Parathyroid adenoma (tissue), 2 donors: ENCODE data around the gene C3orf33.

Experiments used
- H2AFZ ChIP-seq: fragments of 300-600 bp; sonication (generic); one replicate; pipeline ENCODE4 v1.7.0; 2017; ENCODE audit warnings: antibody characterized with exemption, mild to moderate bottlenecking
- H3K27ac ChIP-seq: fragments of 300-600 bp; sonication (generic); one replicate; pipeline ENCODE4 v1.7.0; 2017
- H3K27me3 ChIP-seq: fragments of 300-600 bp; sonication (generic); one replicate; pipeline ENCODE4 v1.7.0; 2017; ENCODE audit warnings: low read length; ENCODE audit not compliant: control insufficient read depth, insufficient read depth
- H3K36me3 ChIP-seq: fragments of 300-600 bp; sonication (generic); one replicate; pipeline ENCODE4 v1.7.0; 2017; ENCODE audit warnings: low read length; ENCODE audit not compliant: control insufficient read depth, insufficient read depth
- H3K4me1 ChIP-seq: fragments of 300-600 bp; sonication (generic); one replicate; pipeline ENCODE4 v1.7.0; 2017; ENCODE audit warnings: control low read depth
- H3K4me2 ChIP-seq: fragments of 300-600 bp; sonication (generic); one replicate; pipeline ENCODE4 v1.7.0; 2017; ENCODE audit warnings: low read length
- H3K4me3 ChIP-seq: fragments of 300-600 bp; sonication (generic); one replicate; pipeline ENCODE4 v1.7.0; 2017; ENCODE audit warnings: low read depth, low read length
- H3K79me2 ChIP-seq: fragments of 300-600 bp; sonication (generic); one replicate; pipeline ENCODE4 v1.7.0; 2017; ENCODE audit warnings: control low read depth
- H3K9ac ChIP-seq: fragments of 300-600 bp; sonication (generic); one replicate; pipeline ENCODE4 v1.7.0; 2017; ENCODE audit warnings: mild to moderate bottlenecking
- H3K9me3 ChIP-seq: fragments of 300-600 bp; sonication (generic); one replicate; pipeline ENCODE4 v1.7.0; 2017; ENCODE audit warnings: low read length; ENCODE audit not compliant: control insufficient read depth
- CTCF ChIP-seq: fragments of 300-600 bp; sonication (generic); IDR thresholded peaks from one replicate; pipeline ENCODE4 v1.7.0; 2017; ENCODE audit warnings: antibody characterized with exemption, mild to moderate bottlenecking
- donor health status: primary hyperparathyroidism.

C3orf33 gene

DNA sequence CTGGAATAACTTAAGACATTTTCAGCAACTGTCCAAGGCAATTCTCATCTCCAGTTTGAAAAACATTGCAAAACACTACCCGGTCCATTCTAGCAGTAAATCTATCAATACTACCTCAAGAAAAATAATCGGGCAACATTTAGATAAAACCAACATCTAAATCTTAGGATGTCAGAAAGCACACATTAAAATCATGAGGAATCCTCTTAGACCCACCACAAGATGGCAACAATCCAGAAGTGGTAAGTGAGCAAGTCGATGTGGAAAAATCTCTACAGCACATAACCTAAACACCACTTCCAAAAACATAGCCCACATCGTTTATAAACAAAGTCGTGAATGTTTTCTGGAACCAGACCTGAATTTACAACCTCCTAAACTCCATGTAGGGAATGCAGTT is 66.9 kb downstream of the C3orf33 start:
- Histone ChIP-seq H3K27ac (no peak overlapping the region), H3K9me3 (no peaks in the 10 kb centered on the region), H3K27me3 (no peaks in the 10 kb centered on the region), H3K9ac (no peak overlapping the region), H3K4me1 (peaks cover 17% of the 10 kb centered on the region), H3K36me3 (no peaks in the 10 kb centered on the region), H3K4me2 (no peak overlapping the region), H3K4me3 (no peak overlapping the region), H2AFZ (no peak overlapping the region), H3K79me2 (peaks cover 2% of the 10 kb centered on the region)
- TF ChIP-seq CTCF = no peak

DNA sequence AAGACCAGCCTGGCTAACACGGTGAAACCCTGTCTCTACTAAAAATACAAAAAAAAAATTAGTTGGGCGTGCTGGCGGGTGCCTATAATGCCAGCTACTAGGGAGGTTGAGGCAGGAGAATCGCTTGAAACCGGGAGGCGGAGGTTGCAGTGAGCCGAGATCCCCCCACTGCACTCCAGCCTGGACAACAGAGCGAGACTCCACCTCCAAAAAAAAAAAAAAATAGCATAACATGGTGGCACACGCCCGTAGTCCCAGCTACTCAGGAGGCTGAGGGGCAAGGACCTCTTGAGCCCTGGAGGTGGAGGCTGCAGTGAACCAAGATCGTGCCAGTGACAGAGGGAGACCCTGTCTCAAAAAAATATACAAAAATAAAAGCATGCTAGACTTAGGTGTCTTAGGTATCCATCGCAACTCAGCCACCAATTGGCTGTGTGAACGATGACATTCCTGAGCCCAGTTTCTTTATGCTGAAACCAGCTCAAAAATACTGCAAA is 67.5 kb downstream of the C3orf33 start:
- no peaks in the 10 kb centered on the region for H3K27me3 ChIP-seq
- H2AFZ ChIP-seq = no peak overlapping the region
- peaks cover 17% of the 10 kb centered on the region for H3K4me1 ChIP-seq
- H3K4me3 ChIP-seq = no peak overlapping the region
- no peak overlapping the region for H3K9ac ChIP-seq
- H3K4me2 ChIP-seq = no peak overlapping the region
- no peaks in the 10 kb centered on the region for H3K9me3 ChIP-seq
- no peak for TF ChIP-seq CTCF
- no peak overlapping the region for H3K27ac ChIP-seq
- H3K36me3 ChIP-seq = no peaks in the 10 kb centered on the region
- peaks cover 2% of the 10 kb centered on the region for H3K79me2 ChIP-seq

GRCh38 chr3:155737844-155738460 is 68.1 kb downstream of the C3orf33 start:
- Histone ChIP-seq H3K9me3 (no peaks in the 10 kb centered on the region), H2AFZ (peak overlapping the region; percentile 19), H3K4me3 (no peak overlapping the region), H3K27me3 (no peaks in the 10 kb centered on the region), H3K27ac (no peak overlapping the region), H3K4me1 (peaks cover 17% of the 10 kb centered on the region), H3K79me2 (peaks cover 2% of the 10 kb centered on the region), H3K36me3 (no peaks in the 10 kb centered on the region), H3K9ac (no peak overlapping the region), H3K4me2 (no peak overlapping the region)
- TF ChIP-seq CTCF = no peak

DNA sequence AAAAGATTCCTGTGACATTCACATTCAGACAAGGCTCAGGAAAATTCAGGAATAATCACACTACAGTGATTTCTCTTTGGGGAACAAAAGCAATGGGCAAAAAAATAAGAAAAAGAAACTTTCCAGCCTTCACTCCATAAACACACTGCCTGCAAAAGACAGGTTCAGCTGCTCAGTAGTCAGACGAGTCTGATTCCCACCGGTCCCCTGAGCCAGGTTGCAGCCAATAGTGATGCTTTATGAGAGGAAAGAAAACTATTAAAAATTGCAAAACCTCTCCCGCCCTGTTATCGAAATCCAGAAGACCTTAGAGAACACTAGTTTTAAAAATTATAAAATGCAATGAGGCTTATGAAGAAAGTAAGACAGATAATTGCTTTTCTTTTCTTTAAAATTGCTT is 69.7 kb downstream of the C3orf33 start:
- Histone ChIP-seq H2AFZ (no peak overlapping the region), H3K4me1 (peaks cover 5% of the 10 kb centered on the region), H3K9me3 (no peaks in the 10 kb centered on the region), H3K36me3 (no peaks in the 10 kb centered on the region), H3K4me3 (no peak overlapping the region), H3K27me3 (no peaks in the 10 kb centered on the region), H3K79me2 (peaks cover 2% of the 10 kb centered on the region), H3K27ac (no peak overlapping the region), H3K9ac (no peak overlapping the region), H3K4me2 (no peak overlapping the region)
- TF ChIP-seq CTCF = no peak

GRCh38 chr3:155730843-155731242 is 75.2 kb downstream of the C3orf33 start:
- H3K4me2 ChIP-seq = no peak overlapping the region
- H2AFZ ChIP-seq = no peak overlapping the region
- H3K27me3 ChIP-seq = no peaks in the 10 kb centered on the region
- peaks cover 2% of the 10 kb centered on the region for H3K79me2 ChIP-seq
- H3K36me3 ChIP-seq = no peaks in the 10 kb centered on the region
- no peaks in the 10 kb centered on the region for H3K4me1 ChIP-seq
- H3K9ac ChIP-seq = no peak overlapping the region
- H3K27ac ChIP-seq = no peak overlapping the region
- no peak overlapping the region for H3K4me3 ChIP-seq
- no peak for TF ChIP-seq CTCF
- H3K9me3 ChIP-seq = no peaks in the 10 kb centered on the region
